Ishikawa (cell line): ENCODE measurements around the gene DYNLT4.
A peak's percentile ranks its signal among the peaks of the same experiment; 100 is the strongest.

Experiments
- CEBPB ChIP-seq: IDR thresholded peaks from 2 replicates; pipeline ENCODE4 v1.6.1; 2012
- CREB1 ChIP-seq: IDR thresholded peaks from 2 replicates; pipeline ENCODE4 v1.6.1; 2012; ENCODE audit warnings: low read depth
- EGR1 ChIP-seq: IDR thresholded peaks from 2 replicates; pipeline ENCODE4 v1.6.1; 2012
- EP300 ChIP-seq: IDR thresholded peaks from 2 replicates; pipeline ENCODE4 v1.6.1; 2012; ENCODE audit warnings: borderline replicate concordance
- FOXM1 ChIP-seq: IDR thresholded peaks from 2 replicates; pipeline ENCODE4 v1.6.1; 2012; ENCODE audit warnings: low read depth, borderline replicate concordance
- MAX ChIP-seq: IDR thresholded peaks from 2 replicates; pipeline ENCODE4 v1.6.1; 2012
- NFIC ChIP-seq: IDR thresholded peaks from 2 replicates; pipeline ENCODE4 v1.6.1; 2012
- RAD21 ChIP-seq: IDR thresholded peaks from 2 replicates; pipeline ENCODE4 v1.6.1; 2012; ENCODE audit warnings: low read depth
- TAF1 ChIP-seq: IDR thresholded peaks from 2 replicates; pipeline ENCODE4 v1.6.1; 2012; ENCODE audit warnings: low read depth, mild to moderate bottlenecking
- TCF12 ChIP-seq: IDR thresholded peaks from 2 replicates; pipeline ENCODE4 v1.6.1; 2012; ENCODE audit warnings: low read depth
- TEAD4 ChIP-seq: IDR thresholded peaks from 2 replicates; pipeline ENCODE4 v1.6.1; 2012
- USF1 ChIP-seq: IDR thresholded peaks from 2 replicates; pipeline ENCODE4 v1.6.1; 2012
- YY1 ChIP-seq: IDR thresholded peaks from 2 replicates; pipeline ENCODE4 v1.6.1; 2012; ENCODE audit warnings: low read depth
- ZBTB7A ChIP-seq: IDR thresholded peaks from 2 replicates; pipeline ENCODE4 v1.6.1; 2012; ENCODE audit warnings: low read depth
- TF ChIP-seq, protein P1 (sequence below): IDR thresholded peaks from 2 replicates; pipeline ENCODE4 v1.6.1; 2012; ENCODE audit warnings: low read depth, mild to moderate bottlenecking

DYNLT4 gene

DNA sequence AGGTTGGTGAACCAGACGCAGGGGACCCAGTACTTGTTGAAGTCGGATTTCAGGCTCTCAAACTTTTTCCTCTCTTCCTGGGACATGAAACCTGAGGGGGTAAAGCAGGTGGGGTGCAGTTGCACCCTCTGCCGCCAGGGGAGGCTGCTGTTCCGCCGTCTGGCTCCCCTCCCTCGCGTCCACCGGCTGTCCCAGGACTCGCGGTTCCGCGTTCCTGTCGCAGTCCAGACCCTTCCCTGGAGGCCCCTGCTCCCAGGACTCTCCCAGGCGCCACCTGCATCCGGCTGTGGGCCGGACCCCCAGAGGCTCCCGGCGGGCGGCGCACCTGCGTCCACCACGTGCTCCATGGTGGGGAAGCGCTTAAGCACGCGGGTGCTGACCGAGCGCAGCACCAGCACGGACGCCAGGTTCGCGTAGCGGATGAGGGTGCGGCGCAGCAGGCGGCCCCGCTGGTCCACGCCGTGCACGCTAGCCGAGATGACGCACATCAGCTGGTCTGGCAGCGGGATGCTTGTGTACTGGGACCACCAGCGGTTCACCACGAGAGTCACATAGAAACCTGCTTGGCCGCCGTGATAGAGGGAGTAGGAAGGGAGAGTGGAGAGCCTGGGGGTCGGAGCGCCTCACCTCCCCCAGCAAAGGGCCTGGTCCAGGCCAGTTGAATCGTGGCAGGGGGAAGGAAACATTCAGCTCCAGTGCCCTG lies 20.9 kb downstream of the DYNLT4 start:
- TF ChIP-seq NFIC (no peak), MAX (0 out of 2 replicates have a peak, but pooled peaks have one; percentile 25), RAD21 (peak; percentile 89)

DNA sequence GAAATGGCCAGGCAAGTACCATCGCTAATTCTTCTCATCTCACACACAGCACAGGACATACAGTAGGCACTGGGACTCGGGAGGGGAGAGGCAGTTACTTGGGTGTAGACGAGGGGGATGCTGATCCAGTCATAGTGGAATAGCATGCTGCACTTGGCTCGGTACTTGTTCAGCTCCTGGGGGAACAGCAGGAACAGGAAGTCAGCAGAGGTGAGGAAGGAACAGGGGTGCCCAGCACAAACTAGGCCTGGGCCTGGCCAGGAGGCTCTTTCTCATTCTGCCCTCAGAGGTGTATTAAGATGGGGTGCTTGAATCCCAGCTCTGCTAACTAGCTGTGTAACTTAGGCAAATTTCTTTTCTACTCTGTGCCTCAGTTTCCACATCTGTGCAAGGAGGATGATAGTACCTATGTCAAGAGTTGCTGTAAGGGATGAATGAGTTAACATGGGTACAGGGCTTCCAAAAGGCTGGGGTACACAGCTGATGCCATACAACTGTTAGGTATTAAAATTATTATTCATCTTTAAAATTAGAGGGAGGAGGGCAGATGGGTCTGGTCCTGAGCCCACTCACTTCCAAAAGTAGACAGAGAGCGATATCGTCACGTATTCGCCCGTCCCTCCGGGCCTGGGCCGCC lies 21.5 kb downstream of the DYNLT4 start:
- TF ChIP-seq EP300, result no peak
- no peak for TF ChIP-seq EGR1

DNA sequence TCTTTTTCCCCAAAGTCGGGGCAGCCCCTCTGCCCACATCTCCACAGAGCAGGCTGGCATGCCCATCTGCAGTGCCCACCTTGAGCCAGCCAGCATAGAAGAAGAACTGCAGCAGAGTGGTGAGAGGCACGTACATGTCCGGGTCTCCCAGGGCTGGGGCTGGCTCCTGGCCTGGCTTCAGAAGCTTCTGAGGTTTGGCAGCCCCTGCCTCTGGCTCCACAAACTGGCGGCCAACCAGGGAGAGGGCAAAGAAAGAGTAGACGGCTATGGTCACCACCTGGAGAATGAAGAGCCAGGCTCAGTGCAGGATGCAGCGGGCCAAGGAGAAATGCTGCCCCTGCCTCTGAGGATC lies 22.1 kb downstream of the DYNLT4 start:
- TF ChIP-seq TAF1 (no peak), TCF12 (no peak), EGR1 (no peak), RAD21 (no peak), TEAD4 (no peak), EP300 (no peak), CEBPB (no peak), NFIC (no peak), ZBTB7A (no peak), USF1 (no peak), YY1 (no peak), CREB1 (no peak), FOXM1 (no peak), MAX (no peak)
- TF ChIP-seq, protein P1, sequence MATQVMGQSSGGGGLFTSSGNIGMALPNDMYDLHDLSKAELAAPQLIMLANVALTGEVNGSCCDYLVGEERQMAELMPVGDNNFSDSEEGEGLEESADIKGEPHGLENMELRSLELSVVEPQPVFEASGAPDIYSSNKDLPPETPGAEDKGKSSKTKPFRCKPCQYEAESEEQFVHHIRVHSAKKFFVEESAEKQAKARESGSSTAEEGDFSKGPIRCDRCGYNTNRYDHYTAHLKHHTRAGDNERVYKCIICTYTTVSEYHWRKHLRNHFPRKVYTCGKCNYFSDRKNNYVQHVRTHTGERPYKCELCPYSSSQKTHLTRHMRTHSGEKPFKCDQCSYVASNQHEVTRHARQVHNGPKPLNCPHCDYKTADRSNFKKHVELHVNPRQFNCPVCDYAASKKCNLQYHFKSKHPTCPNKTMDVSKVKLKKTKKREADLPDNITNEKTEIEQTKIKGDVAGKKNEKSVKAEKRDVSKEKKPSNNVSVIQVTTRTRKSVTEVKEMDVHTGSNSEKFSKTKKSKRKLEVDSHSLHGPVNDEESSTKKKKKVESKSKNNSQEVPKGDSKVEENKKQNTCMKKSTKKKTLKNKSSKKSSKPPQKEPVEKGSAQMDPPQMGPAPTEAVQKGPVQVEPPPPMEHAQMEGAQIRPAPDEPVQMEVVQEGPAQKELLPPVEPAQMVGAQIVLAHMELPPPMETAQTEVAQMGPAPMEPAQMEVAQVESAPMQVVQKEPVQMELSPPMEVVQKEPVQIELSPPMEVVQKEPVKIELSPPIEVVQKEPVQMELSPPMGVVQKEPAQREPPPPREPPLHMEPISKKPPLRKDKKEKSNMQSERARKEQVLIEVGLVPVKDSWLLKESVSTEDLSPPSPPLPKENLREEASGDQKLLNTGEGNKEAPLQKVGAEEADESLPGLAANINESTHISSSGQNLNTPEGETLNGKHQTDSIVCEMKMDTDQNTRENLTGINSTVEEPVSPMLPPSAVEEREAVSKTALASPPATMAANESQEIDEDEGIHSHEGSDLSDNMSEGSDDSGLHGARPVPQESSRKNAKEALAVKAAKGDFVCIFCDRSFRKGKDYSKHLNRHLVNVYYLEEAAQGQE, result no peak

DNA sequence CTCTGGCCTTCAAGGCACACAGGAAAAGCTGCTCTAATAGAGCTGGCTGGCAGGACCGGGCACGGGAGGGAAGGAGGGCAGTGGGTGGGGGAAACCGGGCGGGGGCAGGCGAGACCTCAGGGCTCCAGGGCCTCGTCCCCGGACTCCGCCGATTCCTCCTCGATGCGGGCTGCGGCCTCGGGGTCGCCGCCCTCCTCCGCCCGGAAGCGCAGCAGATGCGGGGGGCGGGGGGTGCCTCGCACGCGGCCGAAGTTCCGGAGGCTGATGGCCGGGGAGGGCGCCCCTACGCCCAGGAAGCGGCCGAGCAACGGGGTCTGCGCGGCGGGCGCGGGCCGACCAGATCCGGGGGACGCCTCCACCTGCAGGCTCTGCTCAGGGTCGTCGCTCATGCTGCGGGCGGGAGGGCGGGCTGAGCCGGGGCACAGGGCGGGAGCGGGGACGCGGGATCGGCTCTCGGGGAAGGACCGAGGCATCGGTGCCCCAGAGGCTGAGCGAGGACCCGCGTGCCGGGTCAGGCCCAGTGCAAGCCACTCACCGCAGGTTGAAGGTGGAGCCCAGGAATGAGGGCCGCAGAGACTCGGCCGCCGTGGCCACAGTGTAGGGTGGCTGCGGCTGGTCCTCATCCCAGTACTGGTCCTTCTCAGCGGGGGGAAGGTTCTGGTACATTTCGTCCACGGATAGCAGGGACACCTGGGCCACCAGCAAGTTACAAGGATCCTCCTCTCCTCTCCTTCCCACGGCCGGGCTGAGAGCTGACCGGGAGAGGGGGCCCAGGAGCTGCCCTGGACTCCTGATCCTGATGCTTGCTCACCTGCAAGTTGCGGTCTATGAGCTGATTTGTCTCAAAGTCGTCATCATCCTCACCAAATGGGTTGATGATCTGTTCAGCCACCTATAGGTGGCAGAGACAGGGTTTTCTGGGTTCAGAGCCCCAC lies 22.8 kb downstream of the DYNLT4 start:
- TF ChIP-seq, protein P1, result no peak
- TF ChIP-seq CREB1, result no peak
- TF ChIP-seq TEAD4, result no peak
- TF ChIP-seq NFIC, result no peak
- TF ChIP-seq TCF12, result no peak
- no peak for TF ChIP-seq YY1
- no peak for TF ChIP-seq EP300
- TF ChIP-seq FOXM1, result no peak
- no peak for TF ChIP-seq EGR1
- TF ChIP-seq USF1, result no peak
- no peak for TF ChIP-seq ZBTB7A
- TF ChIP-seq TAF1, result no peak
- TF ChIP-seq MAX, result no peak
- no peak for TF ChIP-seq CEBPB
- TF ChIP-seq RAD21, result no peak

GRCh38 chr1:44783697-44784093 lies 23.5 kb downstream of the DYNLT4 start:
- TF ChIP-seq, protein P1, result no peak
- no peak for TF ChIP-seq CEBPB
- no peak for TF ChIP-seq YY1
- no peak for TF ChIP-seq EP300
- no peak for TF ChIP-seq MAX
- no peak for TF ChIP-seq CREB1
- TF ChIP-seq NFIC, result no peak
- TF ChIP-seq USF1, result no peak
- no peak for TF ChIP-seq TEAD4
- TF ChIP-seq TCF12, result no peak
- TF ChIP-seq RAD21, result no peak
- TF ChIP-seq TAF1, result no peak
- TF ChIP-seq EGR1, result no peak
- no peak for TF ChIP-seq FOXM1
- no peak for TF ChIP-seq ZBTB7A
